Sigmoid colon (tissue), 4 donors: Measurements from ENCODE around the gene RAB36.

Experiments used
- CTCF ChIP-seq, 4 experiments: fragments of 450-650 bp in 3 of 4; fragments of 200-600 bp in 1 of 4; IDR thresholded peaks; one replicate each; pipeline ENCODE4 v1.5.1; 2016 to 2019; ENCODE audit warnings: antibody characterized with exemption in 4 of 4, mild to moderate bottlenecking in 3 of 4, moderate library complexity in 2 of 4
- POLR2A ChIP-seq, 2 donors: fragments of 450-650 bp; IDR thresholded peaks; one replicate each; pipeline ENCODE4 v1.6.1; 2016; ENCODE audit warnings: antibody characterized with exemption in 2 of 2, mild to moderate bottlenecking in 2 of 2, moderate library complexity in 2 of 2
- POLR2AphosphoS5 ChIP-seq, 4 donors: sonication (generic); formaldehyde crosslinking; IDR thresholded peaks; one replicate each; pipeline ENCODE4 v1.6.1; 2017; ENCODE audit warnings: antibody characterized with exemption in 4 of 4

GRCh38 chr22:23104187-23104971 lies 40.9 kb upstream of the RAB36 start:
- TF ChIP-seq CTCF (IDR thresholded peaks at IDR 0.05) (no peak), POLR2AphosphoS5 (IDR thresholded peaks at IDR 0.05) (no peak), POLR2A (IDR thresholded peaks at IDR 0.05) (no peak)
